BJ (cell line): ENCODE results near the gene DIP2C. TPM values are rescaled to one million over a fixed set of nuclear protein-coding genes. Genes with fewer than 3 reads are reported as not detected.

ENCODE experiments used
- CTCF ChIA-PET: fragments of 350-600 bp; formaldehyde crosslinking; extraction: SDS; loops from one replicate; lab custom pipeline; 2021; ENCODE audit warnings: antibody characterized with exemption, inconsistent platforms; lab: Yijun Ruan, JAX
- POLR2A ChIA-PET: fragments of 300-600 bp; sonication (Branson Sonifier 250); formaldehyde crosslinking; extraction: SDS; loops from one replicate; lab custom pipeline; 2021; ENCODE audit warnings: antibody characterized with exemption; lab: Charles Lee
- DNase-seq: peaks from one replicate; pipeline ENCODE4 v3.0.0-alpha.2; 2011; ENCODE audit warnings: low read depth
- H3K27me3 ChIP-seq: 2 replicates; pipeline ENCODE4 v1.6.0; 2011; ENCODE audit warnings: low read length; ENCODE audit not compliant: control insufficient read depth, insufficient read depth
- H3K36me3 ChIP-seq: 2 replicates; pipeline ENCODE4 v1.5.1; 2011; ENCODE audit warnings: low read length; ENCODE audit not compliant: control insufficient read depth, insufficient read depth
- H3K4me3 ChIP-seq: 2 replicates; pipeline ENCODE4 v1.5.1; 2011; ENCODE audit warnings: low read depth, mild to moderate bottlenecking, control low read depth, low read length
- polyA plus RNA-seq: library from polyadenylated mRNA; depleted of rRNA; stranded (reverse); fragments of >200 nt; gene quantifications from 2 replicates; pipeline ENCODE4 v1.2.3, GENCODE V29; 2011
- TF ChIP-seq, protein P1 (sequence below): IDR thresholded peaks from 2 replicates; pipeline ENCODE4 v1.5.1; 2011; ENCODE audit warnings: low read depth, mild to moderate bottlenecking, control low read depth, inconsistent platforms, low read length, moderate library complexity; ENCODE audit not compliant: insufficient read depth

Gene DIP2C
- polyA plus RNA-seq, 1 experiment = 9.3 TPM

DNA sequence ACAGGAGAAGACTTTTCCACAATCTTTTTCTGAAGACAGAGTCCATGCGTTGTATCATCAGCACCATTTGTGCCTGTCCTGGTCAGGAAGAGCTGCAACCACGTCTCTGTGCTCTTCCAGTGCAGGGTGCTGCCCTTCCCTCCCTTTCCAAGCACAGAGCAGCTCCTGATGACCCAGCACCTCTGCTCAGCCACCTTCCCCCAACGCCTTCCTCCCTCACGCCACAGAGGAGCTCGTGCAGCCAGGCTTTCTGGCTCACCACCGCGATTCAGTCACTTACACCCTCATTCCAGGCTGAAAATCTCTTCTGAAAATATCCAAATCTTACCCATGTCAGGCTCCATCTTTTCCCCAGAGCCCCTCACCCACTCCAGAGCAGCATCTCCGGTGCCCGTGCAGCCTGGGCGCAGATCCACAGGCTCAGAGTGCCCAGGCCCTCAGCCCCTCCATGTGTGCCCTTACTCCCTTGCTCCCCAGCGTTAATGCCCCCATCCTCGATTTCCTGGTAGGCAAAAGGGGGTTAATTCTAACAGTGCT, 181.5 kb downstream of the DIP2C start:
- ChIA-PET POLR2A (no interaction called here), CTCF (interaction anchor here (1.2 kb wide), 1 partner anchor 281 kb away, joined by 3 read pairs; no protein-coding TSS in a partner anchor)
- no peak for DNase-seq
- Histone ChIP-seq H3K4me3 (no peak overlapping the region), H3K36me3 (peaks cover 3% of the 10 kb centered on the region; the same call in 1 of the 2 replicates), H3K27me3 (no peaks in the 10 kb centered on the region)
- TF ChIP-seq, protein P1, sequence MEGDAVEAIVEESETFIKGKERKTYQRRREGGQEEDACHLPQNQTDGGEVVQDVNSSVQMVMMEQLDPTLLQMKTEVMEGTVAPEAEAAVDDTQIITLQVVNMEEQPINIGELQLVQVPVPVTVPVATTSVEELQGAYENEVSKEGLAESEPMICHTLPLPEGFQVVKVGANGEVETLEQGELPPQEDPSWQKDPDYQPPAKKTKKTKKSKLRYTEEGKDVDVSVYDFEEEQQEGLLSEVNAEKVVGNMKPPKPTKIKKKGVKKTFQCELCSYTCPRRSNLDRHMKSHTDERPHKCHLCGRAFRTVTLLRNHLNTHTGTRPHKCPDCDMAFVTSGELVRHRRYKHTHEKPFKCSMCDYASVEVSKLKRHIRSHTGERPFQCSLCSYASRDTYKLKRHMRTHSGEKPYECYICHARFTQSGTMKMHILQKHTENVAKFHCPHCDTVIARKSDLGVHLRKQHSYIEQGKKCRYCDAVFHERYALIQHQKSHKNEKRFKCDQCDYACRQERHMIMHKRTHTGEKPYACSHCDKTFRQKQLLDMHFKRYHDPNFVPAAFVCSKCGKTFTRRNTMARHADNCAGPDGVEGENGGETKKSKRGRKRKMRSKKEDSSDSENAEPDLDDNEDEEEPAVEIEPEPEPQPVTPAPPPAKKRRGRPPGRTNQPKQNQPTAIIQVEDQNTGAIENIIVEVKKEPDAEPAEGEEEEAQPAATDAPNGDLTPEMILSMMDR = no peak

DNA sequence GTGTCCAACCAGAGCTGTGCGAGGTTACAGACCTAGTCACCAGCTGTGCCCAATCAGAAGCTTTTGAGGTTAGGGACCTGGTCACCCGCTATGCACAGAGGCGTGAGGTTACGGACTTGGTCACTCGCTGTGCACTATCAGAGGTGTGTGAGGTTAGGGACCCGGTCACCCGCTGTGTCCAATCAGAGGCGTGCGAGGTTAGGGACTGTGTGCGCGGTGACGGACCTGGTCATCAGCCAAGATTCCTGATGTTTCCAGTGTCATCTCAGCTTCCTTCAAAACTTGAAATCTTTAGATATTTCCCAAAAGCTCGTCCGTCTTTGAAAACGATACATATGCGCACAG, 182.1 kb downstream of the DIP2C start:
- TF ChIP-seq, protein P1 = no peak
- Histone ChIP-seq H3K36me3 (peaks cover 3% of the 10 kb centered on the region; the same call in 1 of the 2 replicates), H3K4me3 (no peak overlapping the region), H3K27me3 (no peaks in the 10 kb centered on the region)
- ChIA-PET CTCF (interaction anchor here (1.0 to 1.2 kb wide), 2 partner anchors 271 to 282 kb away, joined by 3 read pairs; no protein-coding TSS in a partner anchor), POLR2A (no interaction called here)
- no peak for DNase-seq

DNA sequence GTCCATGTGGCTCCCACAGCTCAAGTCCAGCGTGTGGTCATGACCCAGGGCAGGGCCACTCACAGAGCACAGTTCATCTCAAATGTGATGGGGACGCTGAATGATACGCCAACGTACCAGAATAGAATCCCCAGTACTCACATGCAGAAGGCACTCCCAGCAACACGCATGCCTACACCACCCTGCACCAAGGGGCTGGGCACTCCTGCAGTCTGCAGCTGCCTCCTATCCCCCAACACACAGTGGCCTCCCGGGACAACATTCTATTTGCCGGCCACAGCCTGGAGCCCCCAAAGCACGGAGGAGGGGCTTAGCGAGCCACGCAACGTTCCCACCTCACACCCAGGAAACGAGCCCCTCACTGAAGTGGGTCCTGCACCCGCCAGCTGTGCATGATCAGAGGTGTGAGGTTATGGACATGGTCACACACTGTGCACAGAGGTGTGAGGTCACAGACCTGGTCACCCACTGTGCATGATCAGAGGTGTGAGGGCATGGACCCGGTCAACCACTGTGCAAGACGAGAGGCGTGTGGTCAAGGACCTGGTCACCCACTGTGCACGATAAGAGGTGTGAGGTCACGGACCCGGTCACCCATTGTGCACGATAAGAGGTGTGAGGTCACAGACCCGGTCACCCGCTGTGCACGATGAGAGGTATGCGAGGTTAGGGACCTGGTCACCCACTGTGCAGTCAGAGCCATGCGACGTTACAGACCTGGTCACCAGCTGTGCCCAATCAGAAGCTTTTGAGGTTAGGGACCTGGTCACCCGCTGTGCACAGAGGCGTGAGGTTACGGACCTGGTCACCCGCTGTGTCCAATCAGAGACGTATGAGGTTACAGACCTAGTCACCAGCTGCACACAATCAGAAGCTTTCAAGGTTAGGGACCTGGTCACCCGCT, 182.8 kb downstream of the DIP2C start:
- peaks cover 3% of the 10 kb centered on the region; the same call in 1 of the 2 replicates for H3K36me3 ChIP-seq
- H3K4me3 ChIP-seq = no peak overlapping the region
- CTCF ChIA-PET = interaction anchor here (1.0 kb wide), 1 partner anchor 272 kb away, joined by 3 read pairs; no protein-coding TSS in a partner anchor
- POLR2A ChIA-PET = no interaction called here
- no peaks in the 10 kb centered on the region for H3K27me3 ChIP-seq
- TF ChIP-seq, protein P1 = no peak
- DNase-seq = no peak

DNA sequence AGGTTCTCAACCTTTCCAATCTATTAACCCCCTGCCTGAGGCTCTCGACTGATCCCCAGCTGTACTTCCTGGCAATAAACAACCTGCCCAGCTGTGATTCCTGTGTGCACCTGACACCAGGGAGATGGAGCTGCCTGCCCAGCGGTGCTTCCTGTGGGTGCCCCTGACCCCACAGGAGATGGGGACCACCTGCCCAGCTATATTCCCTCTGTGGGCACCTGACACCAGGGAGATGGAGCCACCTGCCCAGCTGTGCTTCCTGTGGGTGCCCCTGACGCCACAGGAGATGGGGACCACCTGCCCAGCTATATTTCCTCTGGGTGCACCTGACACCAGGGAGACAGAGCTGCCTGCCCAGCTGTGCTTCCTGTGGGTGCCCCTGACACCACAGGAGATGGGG, 184.0 kb downstream of the DIP2C start:
- CTCF ChIA-PET = no interaction called here
- peaks cover 3% of the 10 kb centered on the region; the same call in 1 of the 2 replicates for H3K36me3 ChIP-seq
- H3K27me3 ChIP-seq = no peaks in the 10 kb centered on the region
- DNase-seq = no peak
- POLR2A ChIA-PET = no interaction called here
- TF ChIP-seq, protein P1 = no peak
- no peak overlapping the region for H3K4me3 ChIP-seq

DNA sequence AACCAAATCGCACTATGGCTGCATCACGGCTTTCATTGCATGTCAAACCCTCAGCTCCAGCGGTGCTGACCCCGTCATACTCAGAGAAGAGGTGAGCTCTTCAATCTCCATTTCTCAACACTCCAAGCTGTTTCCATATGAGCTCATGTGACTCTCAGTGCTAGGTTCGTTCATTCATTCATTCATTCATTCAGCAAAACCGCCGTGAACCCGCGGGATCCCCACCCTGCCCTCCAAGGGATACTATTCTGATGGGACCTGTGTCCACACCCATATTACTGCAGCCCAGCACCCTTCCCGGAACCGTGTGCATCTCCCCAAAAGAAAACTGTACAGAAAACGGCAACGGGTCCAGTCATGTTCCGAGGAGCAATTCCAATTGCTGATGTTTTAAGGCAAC, 184.7 kb downstream of the DIP2C start:
- TF ChIP-seq, protein P1 = no peak
- POLR2A ChIA-PET = no interaction called here
- CTCF ChIA-PET = no interaction called here
- no peak for DNase-seq
- Histone ChIP-seq H3K27me3 (no peaks in the 10 kb centered on the region), H3K4me3 (no peak overlapping the region), H3K36me3 (peaks cover 3% of the 10 kb centered on the region; the same call in 1 of the 2 replicates)
